Lower leg skin (tissue), 3 donors: ENCODE results near the gene DYNAP.

Experiments
- CTCF ChIP-seq, 3 donors: fragments of 450-650 bp; IDR thresholded peaks; one replicate each; pipeline ENCODE4 v1.5.1; 2016; ENCODE audit warnings: antibody characterized with exemption in 3 of 3, mild to moderate bottlenecking in 3 of 3, moderate library complexity in 2 of 3
- POLR2A ChIP-seq, 2 donors: fragments of 450-650 bp; IDR thresholded peaks; one replicate each; pipeline ENCODE4 v1.6.1; 2016 to 2017; ENCODE audit warnings: antibody characterized with exemption in 2 of 2, mild to moderate bottlenecking in 1 of 2, moderate library complexity in 1 of 2

GRCh38 chr18:54636217-54636616 lies 45.2 kb downstream of the DYNAP start:
- TF ChIP-seq CTCF (IDR thresholded peaks at IDR 0.05): no peak
- TF ChIP-seq POLR2A (IDR thresholded peaks at IDR 0.05): no peak
